GM12864 (cell line): ENCODE measurements around the gene SMCO4.
"Not testable (repeated sequence)": the region's sequence is repeated elsewhere in the genome, so short reads cannot be mapped to it uniquely, and the experiment has no call there.

Experiments used
- DNase-seq: peaks from one replicate; pipeline ENCODE4 v3.0.0-alpha.2; 2011; ENCODE audit warnings: low read depth
- H3K4me3 ChIP-seq: 2 replicates; pipeline ENCODE4 v1.5.1; 2011; ENCODE audit warnings: mild to moderate bottlenecking, low read depth, low read length, control low read depth
- TF ChIP-seq, protein P1 (sequence below): IDR thresholded peaks from 2 replicates; pipeline ENCODE4 v1.5.1; 2011; ENCODE audit warnings: low read depth, mild to moderate bottlenecking, moderate library complexity, low read length, control low read depth, inconsistent platforms; ENCODE audit errors: missing control alignments

Gene SMCO4

GRCh38 chr11:93478841-93479240 lies 64.3 kb downstream of the SMCO4 start:
- no peak for DNase-seq
- TF ChIP-seq, protein P1, sequence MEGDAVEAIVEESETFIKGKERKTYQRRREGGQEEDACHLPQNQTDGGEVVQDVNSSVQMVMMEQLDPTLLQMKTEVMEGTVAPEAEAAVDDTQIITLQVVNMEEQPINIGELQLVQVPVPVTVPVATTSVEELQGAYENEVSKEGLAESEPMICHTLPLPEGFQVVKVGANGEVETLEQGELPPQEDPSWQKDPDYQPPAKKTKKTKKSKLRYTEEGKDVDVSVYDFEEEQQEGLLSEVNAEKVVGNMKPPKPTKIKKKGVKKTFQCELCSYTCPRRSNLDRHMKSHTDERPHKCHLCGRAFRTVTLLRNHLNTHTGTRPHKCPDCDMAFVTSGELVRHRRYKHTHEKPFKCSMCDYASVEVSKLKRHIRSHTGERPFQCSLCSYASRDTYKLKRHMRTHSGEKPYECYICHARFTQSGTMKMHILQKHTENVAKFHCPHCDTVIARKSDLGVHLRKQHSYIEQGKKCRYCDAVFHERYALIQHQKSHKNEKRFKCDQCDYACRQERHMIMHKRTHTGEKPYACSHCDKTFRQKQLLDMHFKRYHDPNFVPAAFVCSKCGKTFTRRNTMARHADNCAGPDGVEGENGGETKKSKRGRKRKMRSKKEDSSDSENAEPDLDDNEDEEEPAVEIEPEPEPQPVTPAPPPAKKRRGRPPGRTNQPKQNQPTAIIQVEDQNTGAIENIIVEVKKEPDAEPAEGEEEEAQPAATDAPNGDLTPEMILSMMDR, result no peak
- no peak overlapping the region for H3K4me3 ChIP-seq

DNA sequence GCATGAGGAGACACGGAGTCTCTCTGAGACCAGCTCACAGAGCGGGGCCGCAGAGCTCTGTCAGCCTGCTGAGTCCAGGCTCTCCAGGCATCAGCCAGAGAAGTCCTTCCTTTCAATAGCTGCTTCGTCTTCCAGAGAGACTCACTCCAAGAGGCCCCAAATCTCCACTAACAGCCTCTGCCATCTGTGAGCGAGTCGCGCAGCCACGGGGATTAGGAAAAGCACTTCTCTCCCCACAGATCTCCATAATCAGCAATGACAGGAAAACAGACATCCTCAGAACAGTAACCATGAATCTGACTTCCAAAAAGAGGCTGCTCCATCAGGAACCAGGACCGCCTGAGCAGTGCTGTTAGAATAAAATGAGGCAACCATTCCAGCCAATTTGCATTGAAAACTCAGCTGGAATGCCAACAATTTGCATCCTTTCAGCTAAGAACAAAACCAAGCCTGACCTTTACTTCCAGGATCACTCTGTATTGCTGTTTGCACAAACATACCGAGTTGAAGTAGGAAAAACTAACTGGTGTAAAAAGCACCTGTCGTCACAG lies 65.4 kb downstream of the SMCO4 start:
- TF ChIP-seq, protein P1, result no peak
- no peak overlapping the region for H3K4me3 ChIP-seq
- DNase-seq, result no peak

DNA sequence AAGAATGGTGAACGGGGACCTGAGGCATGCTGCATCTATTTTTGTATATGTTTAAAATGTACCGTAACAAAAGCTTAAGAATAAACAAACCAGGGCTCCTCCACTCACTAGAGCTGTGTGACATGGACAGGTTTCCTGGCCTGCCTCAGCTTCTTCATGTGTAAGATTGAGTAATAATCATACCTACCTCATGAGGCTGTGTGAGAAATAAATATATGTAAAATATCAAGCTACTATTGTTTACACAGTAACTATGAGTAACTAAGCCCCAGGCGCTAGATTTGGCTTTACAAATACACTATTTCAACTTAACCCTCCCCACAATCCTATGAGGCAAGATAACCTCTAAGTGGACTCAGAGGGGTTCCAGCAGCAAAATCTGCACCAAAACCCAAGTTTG lies 66.4 kb downstream of the SMCO4 start:
- H3K4me3 ChIP-seq, result no peak overlapping the region
- no peak for DNase-seq
- TF ChIP-seq, protein P1, result no peak

DNA sequence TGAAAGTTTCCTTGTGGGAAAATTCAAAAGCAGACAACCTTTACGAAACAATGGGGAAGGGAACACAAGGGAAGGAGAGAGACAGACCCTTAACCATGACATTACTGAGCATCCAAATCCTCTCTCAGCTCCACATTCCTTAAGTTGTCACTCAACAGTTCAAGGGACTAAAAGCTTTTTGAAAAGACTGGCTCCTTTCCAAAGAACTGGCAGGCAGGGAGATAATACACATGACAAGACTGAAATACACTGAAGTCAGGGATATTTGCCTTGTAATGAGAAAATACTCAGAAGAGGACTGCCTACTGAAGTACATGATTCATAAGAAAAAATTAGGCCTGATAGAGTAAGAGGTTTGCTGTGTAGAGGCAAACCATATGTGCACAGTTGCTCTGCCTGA lies 69.1 kb downstream of the SMCO4 start:
- TF ChIP-seq, protein P1, result no peak
- H3K4me3 ChIP-seq, result no peak overlapping the region
- no peak for DNase-seq

DNA sequence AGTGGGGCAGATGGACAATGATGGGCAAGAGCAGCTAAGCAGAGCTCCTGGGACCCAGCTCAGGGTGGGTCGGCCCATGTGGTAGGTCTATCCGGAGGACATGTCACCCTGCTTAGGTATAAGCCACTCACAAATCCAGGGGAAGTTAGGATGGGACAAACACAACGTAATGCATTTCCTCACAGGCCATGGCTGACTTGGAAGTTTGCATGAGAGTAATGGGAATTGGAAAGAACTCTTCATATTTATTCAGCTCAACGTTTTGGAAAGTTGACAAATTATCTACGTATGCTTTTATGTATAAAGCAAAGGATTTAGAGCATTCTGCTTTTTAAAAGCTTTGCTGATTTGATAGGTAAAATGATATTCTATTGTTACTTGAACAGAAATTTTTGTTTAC lies 74.9 kb downstream of the SMCO4 start:
- TF ChIP-seq, protein P1, result no peak
- no peak for DNase-seq

GRCh38 chr11:93467054-93467453 lies 76.1 kb downstream of the SMCO4 start:
- DNase-seq, result no peak
- no peak overlapping the region for H3K4me3 ChIP-seq
- TF ChIP-seq, protein P1, result no peak

More for the DNA sequence above, 74.9 kb downstream of the SMCO4 start:
- H3K4me3 ChIP-seq, result no peak overlapping the region

GRCh38 chr11:93464927-93465540 lies 78.2 kb downstream of the SMCO4 start:
- H3K4me3 ChIP-seq, result no peak overlapping the region
- DNase-seq, result no peak
- TF ChIP-seq, protein P1, result no peak

- not testable (repeated sequence) for DNase-seq, H3K4me3 ChIP-seq
Measured at GRCh38 chr11:93463666-93464065, 79.5 kb downstream of the SMCO4 start.
